Bronchial smooth muscle cell (primary cell): ENCODE results near the gene OR8B3. TPM values are rescaled to one million over a fixed set of nuclear protein-coding genes. Genes with fewer than 3 reads are reported as not detected.

Experiments used
- total RNA-seq: library from RNA; depleted of rRNA; stranded (reverse); fragments of >200 nt; gene quantifications from 2 replicates; pipeline ENCODE4 v1.2.1, GENCODE V29; 2014

The OR8B3 gene, protein sequence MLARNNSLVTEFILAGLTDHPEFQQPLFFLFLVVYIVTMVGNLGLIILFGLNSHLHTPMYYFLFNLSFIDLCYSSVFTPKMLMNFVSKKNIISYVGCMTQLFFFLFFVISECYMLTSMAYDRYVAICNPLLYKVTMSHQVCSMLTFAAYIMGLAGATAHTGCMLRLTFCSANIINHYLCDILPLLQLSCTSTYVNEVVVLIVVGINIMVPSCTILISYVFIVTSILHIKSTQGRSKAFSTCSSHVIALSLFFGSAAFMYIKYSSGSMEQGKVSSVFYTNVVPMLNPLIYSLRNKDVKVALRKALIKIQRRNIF
- not detected in 2 replicates for total RNA-seq

DNA sequence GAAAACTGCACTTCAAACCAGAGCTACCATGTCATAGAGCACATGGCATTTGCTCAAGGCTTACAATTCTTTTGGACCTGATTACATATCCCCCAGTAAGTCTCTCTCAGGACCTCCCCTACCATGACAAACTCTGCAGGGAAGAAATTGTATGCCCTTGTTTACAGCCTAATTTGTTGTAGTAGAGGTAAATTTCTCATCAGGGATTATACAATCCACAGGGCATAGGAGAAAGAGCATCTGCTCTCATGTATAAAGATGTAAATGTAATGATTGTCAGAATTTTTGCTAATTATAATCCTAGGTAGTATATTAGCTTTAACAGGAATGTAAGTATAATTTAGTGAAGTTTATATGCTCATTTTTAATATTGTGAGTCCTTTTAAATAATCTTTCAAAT lies at the start of gene OR8B3:
TSS of gene OR8B3 (minus strand) at position 101 of the 400 bp plus-strand sequence. CDS start 1,673 bp downstream, outside the sequence.

DNA sequence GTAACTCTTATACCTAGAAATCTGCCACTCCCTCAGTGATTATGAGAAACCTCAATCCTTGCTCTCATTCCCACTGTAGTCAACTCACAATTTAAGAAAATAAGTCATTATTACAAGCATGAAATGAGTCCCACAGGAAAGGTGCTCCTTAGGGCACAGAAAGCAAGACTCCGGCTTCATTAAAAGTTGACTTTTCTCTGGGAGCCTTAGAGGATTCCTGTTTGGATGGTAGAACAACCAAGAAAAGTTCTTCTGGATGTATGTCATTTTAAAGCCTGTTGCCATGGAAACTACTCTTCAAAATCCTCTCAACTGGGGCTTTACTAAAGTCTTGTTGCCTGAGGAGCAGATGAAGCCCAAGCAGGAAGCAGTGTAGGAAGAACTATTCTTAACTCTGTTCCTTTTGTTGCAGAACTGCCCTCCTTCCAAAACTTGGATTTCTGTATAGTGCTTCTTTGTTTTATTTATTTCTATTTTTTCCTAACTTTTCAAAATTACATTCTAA lies 46.9 kb upstream of the OR8B3 start, which contains the start of gene OR8B8:
TSS of gene OR8B8 (minus strand) at position 51 of the 505 bp plus-strand sequence. CDS start 4,611 bp downstream, outside the sequence.

DNA sequence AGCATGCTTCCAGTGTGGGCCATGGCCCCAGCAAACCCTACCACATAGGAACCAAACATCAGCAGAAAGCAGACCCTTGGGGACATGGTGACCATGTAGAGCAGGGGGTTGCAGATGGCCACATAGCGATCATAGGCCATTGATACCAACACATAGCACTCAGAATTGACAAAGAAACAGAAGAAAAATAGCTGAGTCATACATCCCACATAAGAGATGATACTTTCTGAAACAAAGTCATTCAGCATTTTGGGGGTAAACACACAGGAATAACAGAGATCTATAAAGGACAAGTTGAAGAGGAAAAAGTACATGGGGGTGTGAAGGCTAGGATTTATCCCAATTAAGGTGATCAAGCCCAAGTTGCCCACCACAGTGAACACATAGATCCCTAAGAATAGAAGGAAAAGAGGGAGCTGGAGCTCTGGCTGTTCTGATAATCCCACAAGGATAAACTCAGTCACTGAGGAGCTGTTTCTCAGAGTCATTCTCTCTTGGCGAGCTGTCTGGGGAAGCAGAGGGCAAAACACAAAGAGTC lies 25.6 kb upstream of the OR8B3 start, which contains the start of gene OR8B4:
TSS of gene OR8B4 (minus strand) at position 488 of the 538 bp plus-strand sequence. CDS start at position 488, 0 bp downstream.

DNA sequence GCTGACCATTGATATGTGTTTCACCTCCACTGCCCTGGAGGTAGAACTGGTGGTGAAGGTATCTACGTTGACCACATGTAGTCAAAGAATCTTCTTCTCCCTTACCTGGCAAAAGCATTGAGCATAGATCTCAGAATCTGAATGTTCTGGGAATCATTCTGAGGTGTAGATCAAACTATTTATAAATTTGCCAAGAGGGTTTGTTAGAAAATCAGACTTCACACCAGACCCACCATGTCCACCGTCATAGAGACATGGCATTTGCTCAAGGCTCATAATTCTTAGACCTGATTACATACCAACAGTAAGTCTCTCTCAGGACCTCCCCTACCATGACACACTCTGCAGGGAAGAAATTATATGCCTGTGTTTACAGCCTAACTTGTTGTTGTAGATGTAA lies 14.4 kb downstream of the OR8B3 start, which contains the start of gene OR8B2:
TSS of gene OR8B2 (minus strand) at position 101 of the 400 bp plus-strand sequence. CDS start 1,156 bp downstream, outside the sequence.

Other genes starting within 250 kb of the OR8B3 start
- not detected in 2 replicates for gene OR10D3, start 215.7 kb downstream of the OR8B3 start, total RNA-seq
- not detected in 2 replicates for gene OR8G1, start 157.9 kb downstream of the OR8B3 start, total RNA-seq
- gene OR8G5, start 142.6 kb downstream of the OR8B3 start, total RNA-seq, result not detected in 2 replicates
- gene OR8D1, start 85.1 kb downstream of the OR8B3 start, total RNA-seq, result under 0.01 TPM in 1 of 2 replicates, not detected in the other
- gene OR8D2, start 78.8 kb downstream of the OR8B3 start, total RNA-seq, result not detected in 2 replicates
- gene OR8B2, start 14.5 kb downstream of the OR8B3 start, total RNA-seq, result not detected in 2 replicates
- gene OR8B4, start 25.8 kb upstream of the OR8B3 start, total RNA-seq, result not detected in 2 replicates
- gene OR8B8, start 46.7 kb upstream of the OR8B3 start, total RNA-seq, result not detected in 2 replicates
- not detected in 2 replicates for gene OR8B12, start 144.6 kb upstream of the OR8B3 start, total RNA-seq
- not detected in 2 replicates for gene OR8A1, start 171.0 kb upstream of the OR8B3 start, total RNA-seq
- not detected in 2 replicates for gene PANX3, start 212.4 kb upstream of the OR8B3 start, total RNA-seq
- gene TBRG1, start 223.8 kb upstream of the OR8B3 start, total RNA-seq, result 14.3 and 15.0 TPM in 2 replicates